Measurements from ENCODE around the gene WWOX. TPM values are rescaled to one million over a fixed set of nuclear protein-coding genes. Genes with fewer than 3 reads are reported as not detected.
A peak's percentile ranks its signal among the peaks of the same experiment; 100 is the strongest.

The WWOX gene
- total and polyA plus RNA-seq, 2 of the 13 experiments (the other 11 are each of a cell fraction or from before 2014, with no cell fraction given): 9.1 to 37.4 TPM

GRCh38 chr16:78505544-78506366 is 406.3 kb downstream of the WWOX start (continued):
- TF ChIP-seq RERE (CRISPR knock-in tag; IDR thresholded peaks at IDR 0.05; ENCODE audit: low read depth): no peak
- TF ChIP-seq SNAPC2 (CRISPR knock-in tag; IDR thresholded peaks at IDR 0.05): no peak
- TF ChIP-seq GLI4 (CRISPR knock-in tag; IDR thresholded peaks at IDR 0.05; ENCODE audit: borderline replicate concordance): peak; percentile 36; the same call in 1 of the 2 replicates
- no peak for TF ChIP-seq ZNF552 (CRISPR knock-in tag; IDR thresholded peaks at IDR 0.05; ENCODE audit: borderline replicate concordance)
- no peak for TF ChIP-seq HNRNPLL (IDR thresholded peaks at IDR 0.05; ENCODE audit: low read depth, low read length, poor library complexity, severe bottlenecking)
- no peak for TF ChIP-seq FOXO4 (CRISPR knock-in tag; conservative IDR thresholded peaks at IDR 0.05)
- TF ChIP-seq ZNF232 (CRISPR knock-in tag; IDR thresholded peaks at IDR 0.05; ENCODE audit: borderline replicate concordance): peak; percentile 79; the same call in 1 of the 2 replicates
- no peak; the same call in none of the 2 replicates for TF ChIP-seq MAX (IDR thresholded peaks at IDR 0.05)
- no peak for TF ChIP-seq ZNF75D (CRISPR knock-in tag; IDR thresholded peaks at IDR 0.05; ENCODE audit: borderline replicate concordance)
- peak; percentile 56 for TF ChIP-seq ZNF629 (CRISPR knock-in tag; conservative IDR thresholded peaks at IDR 0.05)
- peak; percentile 32; the same call in 1 of the 2 replicates for TF ChIP-seq SIN3A (IDR thresholded peaks at IDR 0.05; ENCODE audit: borderline replicate concordance, low read depth, low read length)
- no peak; the same call in 1 of the 2 replicates for TF ChIP-seq YEATS2 (CRISPR knock-in tag; IDR thresholded peaks at IDR 0.05; ENCODE audit: borderline replicate concordance)
- TF ChIP-seq USF2 (IDR thresholded peaks at IDR 0.05; ENCODE audit: low read depth, low read length): no peak
- no peak for TF ChIP-seq USF2 (CRISPR knock-in tag; IDR thresholded peaks at IDR 0.05; ENCODE audit: borderline replicate concordance)
- TF ChIP-seq ZBTB49 (CRISPR knock-in tag; IDR thresholded peaks at IDR 0.05; ENCODE audit: borderline replicate concordance): no peak
- no peak for TF ChIP-seq ZFP62 (CRISPR knock-in tag; IDR thresholded peaks at IDR 0.05)
